Keratinocyte (primary cell): ENCODE measurements around the gene QRICH2. TPM values are rescaled to one million over a fixed set of nuclear protein-coding genes. Genes with fewer than 3 reads are reported as not detected.

Source experiments
- DNase-seq: peaks from one replicate; pipeline ENCODE4 v3.0.0-alpha.2; 2011; ENCODE audit warnings: low read depth, missing footprints, low spot score
- FAIRE-seq: peaks from 2 replicates; lab custom pipeline; 2011; peaks lifted over from hg19 to GRCh38; lab: Jason Lieb, UNC
- H2AFZ ChIP-seq: 2 replicates; pipeline ENCODE4 v1.6.0; 2012; ENCODE audit warnings: low read length, control low read depth, inconsistent platforms; ENCODE audit not compliant: control insufficient read depth
- H3K27ac ChIP-seq: 2 replicates; pipeline ENCODE4 v1.5.1; 2011; ENCODE audit warnings: low read length; ENCODE audit not compliant: control insufficient read depth, insufficient read depth
- H3K27me3 ChIP-seq: 3 replicates; pipeline ENCODE4 v1.6.0; 2011; ENCODE audit warnings: low read length; ENCODE audit not compliant: control insufficient read depth, insufficient read depth; ENCODE audit errors: extremely low read depth
- H3K36me3 ChIP-seq, 2 experiments: 2 replicates in 1 of 2; 3 replicates in 1 of 2; pipeline ENCODE4 v1.5.1; 2011; ENCODE audit warnings: low read length in 2 of 2, mild to moderate bottlenecking in 1 of 2; ENCODE audit not compliant: control insufficient read depth in 2 of 2, insufficient read depth in 2 of 2; ENCODE audit errors: extremely low read depth in 1 of 2
- H3K4me1 ChIP-seq: 3 replicates; pipeline ENCODE4 v1.5.1; 2011; ENCODE audit warnings: low read length; ENCODE audit not compliant: control insufficient read depth, insufficient read depth; ENCODE audit errors: extremely low read depth
- H3K4me2 ChIP-seq: 3 replicates; pipeline ENCODE4 v1.6.0; 2011; ENCODE audit warnings: low read depth, low read length; ENCODE audit not compliant: control insufficient read depth, insufficient read depth; ENCODE audit errors: extremely low read depth
- H3K4me3 ChIP-seq, 3 experiments: fragments of 200-600 bp in 1 of 3; sonication (generic) in 1 of 3; 2 replicates in 2 of 3; 3 replicates in 1 of 3; pipeline ENCODE4 v1.5.1; 2011 to 2016; ENCODE audit warnings: low read length in 3 of 3, mild to moderate bottlenecking in 3 of 3, control low read depth in 2 of 3, inconsistent platforms in 1 of 3, low read depth in 1 of 3, mixed read lengths in 1 of 3, mixed run types in 1 of 3, moderate library complexity in 1 of 3; ENCODE audit not compliant: control insufficient read depth in 2 of 3, insufficient read depth in 2 of 3; ENCODE audit errors: extremely low read depth in 1 of 3
- H3K79me2 ChIP-seq: 2 replicates; pipeline ENCODE4 v1.6.0; 2012; ENCODE audit warnings: low read length; ENCODE audit not compliant: control insufficient read depth, insufficient read depth
- H3K9ac ChIP-seq: 3 replicates; pipeline ENCODE4 v1.6.0; 2011; ENCODE audit warnings: low read length; ENCODE audit not compliant: control insufficient read depth, insufficient read depth; ENCODE audit errors: extremely low read depth
- H3K9me1 ChIP-seq: 3 replicates; pipeline ENCODE4 v1.6.0; 2011; ENCODE audit warnings: low read length; ENCODE audit not compliant: control insufficient read depth, insufficient read depth; ENCODE audit errors: extremely low read depth
- H3K9me3 ChIP-seq: 2 replicates; pipeline ENCODE4 v1.5.1; 2012; ENCODE audit warnings: low read depth, low read length; ENCODE audit not compliant: control insufficient read depth
- H4K20me1 ChIP-seq: 3 replicates; pipeline ENCODE4 v1.6.0; 2011; ENCODE audit warnings: low read length; ENCODE audit not compliant: control insufficient read depth, insufficient read depth; ENCODE audit errors: extremely low read depth
- CTCF ChIP-seq, 3 experiments: IDR thresholded peaks in 1 of 3; conservative IDR thresholded peaks in 1 of 3; optimal IDR thresholded peaks in 1 of 3; 2 replicates in 2 of 3; 3 replicates in 1 of 3; pipeline versions ENCODE3 to v1.5.1; 2011; ENCODE audit warnings: low read length in 3 of 3, mild to moderate bottlenecking in 3 of 3, moderate library complexity in 2 of 3, control low read depth in 1 of 3, inconsistent platforms in 1 of 3; ENCODE audit not compliant: insufficient read depth in 2 of 3; ENCODE audit errors: extremely low read depth in 1 of 3
- EZH2 ChIP-seq: IDR thresholded peaks from one replicate; pipeline ENCODE4 v1.6.1; 2012; ENCODE audit warnings: inconsistent platforms, mild to moderate bottlenecking, low read length, moderate library complexity
- dilution Hi-C: fragments of 300-500 bp; cut with MboI; formaldehyde crosslinking; loops from one replicate; pipeline ENCODE4 v1.7.0; 2020; ENCODE audit warnings: low sequenced_read_pairs; ENCODE audit not compliant: extremely low pct_ligation_motif_present
- polyA plus RNA-seq, 5 experiments: library from polyadenylated mRNA; depleted of rRNA in 3 of 5; stranded (reverse) in 3 of 5; stranded (forward) in 1 of 5; unstranded in 1 of 5; fragments of >200 nt; gene quantifications; 1 replicate in 1 of 5; 2 replicates in 3 of 5; 3 replicates in 1 of 5; pipeline versions ENCODE4 v1.2.1 to v1.2.3, GENCODE V29; 2011 to 2012; ENCODE audit warnings: missing spikeins in 2 of 5, low read depth in 1 of 5, low replicate concordance in 1 of 5

Gene QRICH2
- polyA plus RNA-seq, 1 donor (not counting 4 experiments of a cell fraction or from before 2014, with no cell fraction given): 1.6 TPM

- Histone ChIP-seq H3K4me2 (no peak overlapping the region), H3K36me3 (no peaks in the 10 kb centered on the region), H3K79me2 (no peaks in the 10 kb centered on the region), H3K9me1 (no peaks in the 10 kb centered on the region), H3K27me3 (peaks cover 58% of the 10 kb centered on the region), H3K4me3 (no peak overlapping the region), H3K4me1 (peaks cover 4% of the 10 kb centered on the region), H3K27ac (no peak overlapping the region), H4K20me1 (no peaks in the 10 kb centered on the region), H3K9ac (no peak overlapping the region), H3K9me3 (no peaks in the 10 kb centered on the region), H2AFZ (no peak overlapping the region)
- no peak for DNase-seq
- no peak for FAIRE-seq
- dilution Hi-C loops: no loop called here
- TF ChIP-seq EZH2 (peak; percentile 93), CTCF (optimal IDR thresholded peaks at IDR 0.05 in 1 of 3, IDR thresholded peaks at IDR 0.05 in 1 of 3, conservative IDR thresholded peaks at IDR 0.05 in 1 of 3; ENCODE audit: extremely low read depth in 1 of 3, insufficient read depth in 2 of 3, low read length in 3 of 3) (no peak)
Measured at GRCh38 chr17:76239538-76240274, 68.4 kb downstream of the QRICH2 start.

- no peaks in the 10 kb centered on the region for H3K79me2 ChIP-seq
- no peaks in the 10 kb centered on the region for H3K9me1 ChIP-seq
- no peaks in the 10 kb centered on the region for H4K20me1 ChIP-seq
- H3K4me1 ChIP-seq: peaks cover 4% of the 10 kb centered on the region
- dilution Hi-C loops: no loop called here
- no peak overlapping the region for H3K27ac ChIP-seq
- DNase-seq (no peak), FAIRE-seq (no peak)
- no peak overlapping the region for H3K4me2 ChIP-seq
- no peak overlapping the region for H3K9ac ChIP-seq
- H3K36me3 ChIP-seq: no peaks in the 10 kb centered on the region
- H3K27me3 ChIP-seq: peaks cover 58% of the 10 kb centered on the region
- H3K4me3 ChIP-seq: no peak overlapping the region
- no peak overlapping the region for H2AFZ ChIP-seq
- no peaks in the 10 kb centered on the region for H3K9me3 ChIP-seq
- TF ChIP-seq CTCF (optimal IDR thresholded peaks at IDR 0.05 in 1 of 3, IDR thresholded peaks at IDR 0.05 in 1 of 3, conservative IDR thresholded peaks at IDR 0.05 in 1 of 3; ENCODE audit: extremely low read depth in 1 of 3, insufficient read depth in 2 of 3, low read length in 3 of 3) (no peak), EZH2 (no peak)
Measured at GRCh38 chr17:76238847-76239537, 69.1 kb downstream of the QRICH2 start.
